HEK293T (cell line): ENCODE measurements around the gene FGFBP3.

ENCODE experiments used
- CTCF ChIA-PET: fragments of 350-600 bp; formaldehyde crosslinking; extraction: SDS; loops from one replicate; lab custom pipeline; 2021; ENCODE audit warnings: antibody characterized with exemption, inconsistent platforms; lab: Yijun Ruan, JAX
- POLR2A ChIA-PET: fragments of 350-600 bp; formaldehyde crosslinking; extraction: SDS; loops from one replicate; lab custom pipeline; 2020; ENCODE audit warnings: antibody characterized with exemption, inconsistent platforms; lab: Yijun Ruan, JAX
- DNase-seq: peaks from one replicate; pipeline ENCODE4 v3.0.0; 2012; ENCODE audit warnings: mixed read lengths; ENCODE audit errors: extremely low spot score
- ARNT ChIP-seq: fragments of 450-650 bp; IDR thresholded peaks from 2 replicates; pipeline ENCODE4 v1.6.1; 2017; ENCODE audit warnings: mild to moderate bottlenecking
- BHLHE40 ChIP-seq: fragments of 450-650 bp; IDR thresholded peaks from 2 replicates; pipeline ENCODE4 v1.6.1; 2016; ENCODE audit warnings: mild to moderate bottlenecking, moderate library complexity, borderline replicate concordance
- CTBP1 ChIP-seq: fragments of 450-650 bp; IDR thresholded peaks from 2 replicates; pipeline ENCODE4 v1.6.1; 2016; ENCODE audit warnings: borderline replicate concordance
- ELF4 ChIP-seq: fragments of 450-650 bp; IDR thresholded peaks from 2 replicates; pipeline ENCODE4 v1.6.1; 2017; ENCODE audit warnings: antibody characterized with exemption
- FOXA1 ChIP-seq: fragments of 450-650 bp; IDR thresholded peaks from 2 replicates; pipeline ENCODE4 v1.6.1; 2016; ENCODE audit warnings: mild to moderate bottlenecking
- FOXK2 ChIP-seq: fragments of 450-650 bp; IDR thresholded peaks from 2 replicates; pipeline ENCODE4 v1.6.1; 2016; ENCODE audit warnings: mild to moderate bottlenecking
- FOXM1 ChIP-seq: fragments of 450-650 bp; IDR thresholded peaks from 2 replicates; pipeline ENCODE4 v1.6.1; 2017; ENCODE audit warnings: mild to moderate bottlenecking, borderline replicate concordance
- HDGF ChIP-seq: fragments of 450-650 bp; IDR thresholded peaks from 2 replicates; pipeline ENCODE4 v1.6.1; 2017; ENCODE audit warnings: antibody characterized with exemption, borderline replicate concordance
- L3MBTL2 ChIP-seq: fragments of 450-650 bp; conservative IDR thresholded peaks from 2 replicates; pipeline ENCODE4 v1.6.1; 2016; ENCODE audit warnings: mild to moderate bottlenecking
- LEF1 ChIP-seq: fragments of 450-650 bp; IDR thresholded peaks from 2 replicates; pipeline ENCODE4 v1.6.1; 2017; ENCODE audit warnings: mild to moderate bottlenecking, borderline replicate concordance
- NFRKB ChIP-seq: fragments of 450-650 bp; IDR thresholded peaks from 2 replicates; pipeline ENCODE4 v1.6.1; 2016; ENCODE audit warnings: mild to moderate bottlenecking, moderate library complexity
- PKNOX1 ChIP-seq: fragments of 450-650 bp; IDR thresholded peaks from 2 replicates; pipeline ENCODE4 v1.6.1; 2016
- SP1 ChIP-seq: fragments of 450-650 bp; IDR thresholded peaks from 2 replicates; pipeline ENCODE4 v1.6.1; 2017
- SUZ12 ChIP-seq: fragments of 450-650 bp; IDR thresholded peaks from 2 replicates; pipeline ENCODE4 v1.6.1; 2016; ENCODE audit warnings: mild to moderate bottlenecking
- TARDBP ChIP-seq: fragments of 450-650 bp; IDR thresholded peaks from 2 replicates; pipeline ENCODE4 v1.6.1; 2016
- ZNF384 ChIP-seq: fragments of 450-650 bp; IDR thresholded peaks from 2 replicates; pipeline ENCODE4 v1.6.1; 2016

Gene FGFBP3

DNA sequence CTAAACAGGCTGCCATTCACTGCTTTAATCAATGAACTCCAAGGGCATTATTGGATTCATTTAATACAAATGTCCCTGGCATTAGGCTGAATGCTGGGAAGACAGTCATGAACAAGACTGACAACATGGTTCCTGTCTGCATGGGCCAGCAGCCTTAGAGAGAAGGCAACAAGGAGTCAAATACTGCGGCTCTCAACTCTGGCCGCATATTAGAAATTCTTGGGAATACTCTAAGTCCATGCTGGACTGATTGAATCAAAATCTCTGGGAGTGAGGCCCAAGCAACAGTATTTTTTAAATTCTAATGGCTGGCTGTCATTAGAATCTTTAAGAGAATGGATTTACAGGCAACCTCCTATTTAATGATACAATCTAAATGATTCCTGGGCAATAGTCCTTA, 34.1 kb downstream of the FGFBP3 start:
- ChIA-PET CTCF (interaction anchor here (0.6 kb wide), 1 partner anchor 10 kb away, joined by 4 read pairs; no protein-coding TSS in a partner anchor), POLR2A (interaction anchor here (0.8 to 1.2 kb wide), 2 partner anchors 9 to 35 kb away, joined by 3 to 4 read pairs; no protein-coding TSS in a partner anchor)
- DNase-seq: no peak

GRCh38 chr10:91865562-91866081, 43.7 kb downstream of the FGFBP3 start:
- POLR2A ChIA-PET: interaction anchor here (1.3 kb wide), 1 partner anchor 18 kb away, joined by 3 read pairs; no protein-coding TSS in a partner anchor
- TF ChIP-seq ARNT (no peak), LEF1 (no peak), SP1 (no peak), NFRKB (no peak), FOXM1 (no peak), L3MBTL2 (no peak), FOXA1 (no peak), PKNOX1 (no peak), SUZ12 (no peak), ELF4 (no peak), ZNF384 (no peak), FOXK2 (no peak), TARDBP (no peak), HDGF (no peak)
- CTCF ChIA-PET: interaction anchor here (0.6 to 0.8 kb wide), 2 partner anchors 9 to 17 kb away, joined by 3 to 4 read pairs; no protein-coding TSS in a partner anchor

More for the DNA sequence above, 34.1 kb downstream of the FGFBP3 start:
- TF ChIP-seq BHLHE40 (no peak), L3MBTL2 (no peak), PKNOX1 (no peak), ARNT (no peak), FOXK2 (no peak), TARDBP (no peak), FOXM1 (no peak), HDGF (no peak), ZNF384 (no peak), LEF1 (no peak), NFRKB (no peak), FOXA1 (no peak), ELF4 (no peak), SP1 (no peak), CTBP1 (no peak), SUZ12 (no peak)

DNA sequence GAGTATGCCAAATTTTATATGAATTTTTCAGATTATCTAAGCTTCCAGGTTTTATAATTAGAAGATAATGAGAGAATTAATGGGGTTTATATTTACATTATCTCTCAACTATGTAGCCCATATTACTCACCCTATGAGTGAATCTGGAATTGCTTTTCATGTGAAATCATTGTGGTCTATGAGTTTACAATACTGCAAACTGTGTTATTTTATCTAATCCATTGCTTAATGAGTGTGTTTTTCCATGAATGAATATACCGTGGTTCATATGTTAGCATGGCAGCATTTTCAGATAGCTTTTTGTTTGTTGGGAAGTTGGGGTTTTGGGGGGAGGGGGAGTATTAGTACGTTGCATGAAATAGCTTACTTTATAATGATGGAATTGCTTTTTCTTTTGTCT, 44.5 kb downstream of the FGFBP3 start:
- POLR2A ChIA-PET: interaction anchor here (1.3 kb wide), 1 partner anchor 19 kb away, joined by 3 read pairs; no protein-coding TSS in a partner anchor
- TF ChIP-seq ZNF384: no peak
- no peak for TF ChIP-seq NFRKB
- TF ChIP-seq FOXA1: no peak
- TF ChIP-seq FOXK2: no peak
- TF ChIP-seq L3MBTL2: no peak
- TF ChIP-seq PKNOX1: no peak
- no peak for TF ChIP-seq BHLHE40
- no peak for TF ChIP-seq HDGF
- TF ChIP-seq SP1: no peak
- TF ChIP-seq CTBP1: no peak
- TF ChIP-seq LEF1: no peak
- no peak for DNase-seq
- CTCF ChIA-PET: interaction anchor here (0.8 kb wide), 1 partner anchor 10 kb away, joined by 4 read pairs; no protein-coding TSS in a partner anchor

More at GRCh38 chr10:91865562-91866081, 43.7 kb downstream of the FGFBP3 start:
- DNase-seq: no peak

- TF ChIP-seq LEF1 (no peak), HDGF (no peak), FOXK2 (no peak)
- CTCF ChIA-PET: interaction anchor here (0.7 kb wide), 1 partner anchor 60 kb away, joined by 3 read pairs; the partner anchor contains the start of gene BTAF1
- POLR2A ChIA-PET: interaction anchor here (1.3 kb wide), 1 partner anchor 20 kb away, joined by 3 read pairs; no protein-coding TSS in a partner anchor
- no peak for DNase-seq
Observed at GRCh38 chr10:91864099-91864498, 45.2 kb downstream of the FGFBP3 start.

GRCh38 chr10:91860885-91861284, 48.4 kb downstream of the FGFBP3 start:
- TF ChIP-seq LEF1: no peak
- TF ChIP-seq L3MBTL2: no peak
- no peak for TF ChIP-seq ELF4
- no peak for TF ChIP-seq PKNOX1
- no peak for TF ChIP-seq NFRKB
- TF ChIP-seq TARDBP: no peak
- no peak for TF ChIP-seq SUZ12
- TF ChIP-seq FOXK2: no peak
- TF ChIP-seq ZNF384: no peak
- TF ChIP-seq FOXA1: no peak
- no peak for TF ChIP-seq ARNT
- TF ChIP-seq SP1: no peak
- TF ChIP-seq BHLHE40: no peak
- TF ChIP-seq FOXM1: no peak
- TF ChIP-seq CTBP1: no peak
- no peak for TF ChIP-seq HDGF
- DNase-seq: no peak
- ChIA-PET POLR2A (no interaction called here), CTCF (no interaction called here)
